Measurements from ENCODE around the gene HS3ST3A1. TPM values are rescaled to one million over a fixed set of nuclear protein-coding genes. Genes with fewer than 3 reads are reported as not detected.
"Not testable (repeated sequence)": the region's sequence is repeated elsewhere in the genome, so short reads cannot be mapped to it uniquely, and the experiment has no call there.

HS3ST3A1 gene
- total RNA-seq, 1 donor from 2014 or later: 7.5 TPM

GRCh38 chr17:13560935-13561334 lies 40.8 kb downstream of the HS3ST3A1 start:
- peaks cover 17% of the 10 kb centered on the region for H3K4me1 Mint-ChIP-seq (ENCODE audit: unreplicated experiment)
- H3K9me3 Mint-ChIP-seq (ENCODE audit: unreplicated experiment): no peaks in the 10 kb centered on the region
- no peak for TF ChIP-seq CTCF (IDR thresholded peaks at IDR 0.05)
- peaks cover 3% of the 10 kb centered on the region for H3K36me3 Mint-ChIP-seq (ENCODE audit: unreplicated experiment)
- no peaks in the 10 kb centered on the region for H3K27me3 Mint-ChIP-seq (ENCODE audit: unreplicated experiment)
- no peak overlapping the region for H3K4me3 Mint-ChIP-seq (ENCODE audit: unreplicated experiment)
- H3K27ac Mint-ChIP-seq (ENCODE audit: unreplicated experiment): no peak overlapping the region
- no peak for DNase-seq (ENCODE audit: extremely low spot score, unreplicated experiment)

GRCh38 chr17:13558588-13558987 lies 43.1 kb downstream of the HS3ST3A1 start:
- H3K27me3 Mint-ChIP-seq (ENCODE audit: unreplicated experiment): no peaks in the 10 kb centered on the region
- H3K36me3 Mint-ChIP-seq (ENCODE audit: unreplicated experiment): no peaks in the 10 kb centered on the region
- peaks cover 17% of the 10 kb centered on the region for H3K4me1 Mint-ChIP-seq (ENCODE audit: unreplicated experiment)
- H3K9me3 Mint-ChIP-seq (ENCODE audit: unreplicated experiment): no peaks in the 10 kb centered on the region
- no peak for DNase-seq (ENCODE audit: extremely low spot score, unreplicated experiment)
- H3K27ac Mint-ChIP-seq (ENCODE audit: unreplicated experiment): no peak overlapping the region
- H3K4me3 Mint-ChIP-seq (ENCODE audit: unreplicated experiment): no peak overlapping the region
- no peak for TF ChIP-seq CTCF (IDR thresholded peaks at IDR 0.05)

- Mint-ChIP-seq H3K36me3 (ENCODE audit: unreplicated experiment) (no peaks in the 10 kb centered on the region), H3K27me3 (ENCODE audit: unreplicated experiment) (no peaks in the 10 kb centered on the region), H3K4me3 (ENCODE audit: unreplicated experiment) (no peak overlapping the region), H3K9me3 (ENCODE audit: unreplicated experiment) (peaks cover 3% of the 10 kb centered on the region), H3K4me1 (ENCODE audit: unreplicated experiment) (peaks cover 12% of the 10 kb centered on the region), H3K27ac (ENCODE audit: unreplicated experiment) (no peak overlapping the region)
- no peak for DNase-seq (ENCODE audit: extremely low spot score, unreplicated experiment)
- no peak for TF ChIP-seq CTCF (IDR thresholded peaks at IDR 0.05)
Measured at GRCh38 chr17:13557077-13557476, 44.7 kb downstream of the HS3ST3A1 start.

GRCh38 chr17:13554231-13554630 lies 47.5 kb downstream of the HS3ST3A1 start:
- Mint-ChIP-seq H3K4me3 (ENCODE audit: unreplicated experiment) (no peak overlapping the region), H3K27ac (ENCODE audit: unreplicated experiment) (no peak overlapping the region), H3K36me3 (ENCODE audit: unreplicated experiment) (peaks cover 5% of the 10 kb centered on the region), H3K4me1 (ENCODE audit: unreplicated experiment) (peaks cover 4% of the 10 kb centered on the region), H3K9me3 (ENCODE audit: unreplicated experiment) (peaks cover 13% of the 10 kb centered on the region), H3K27me3 (ENCODE audit: unreplicated experiment) (no peaks in the 10 kb centered on the region)
- no peak for TF ChIP-seq CTCF (IDR thresholded peaks at IDR 0.05)
- DNase-seq (ENCODE audit: extremely low spot score, unreplicated experiment): no peak

- H3K9me3 Mint-ChIP-seq (ENCODE audit: unreplicated experiment): peaks cover 13% of the 10 kb centered on the region
- peaks cover 9% of the 10 kb centered on the region for H3K36me3 Mint-ChIP-seq (ENCODE audit: unreplicated experiment)
- no peak for DNase-seq (ENCODE audit: extremely low spot score, unreplicated experiment)
- no peak for TF ChIP-seq CTCF (IDR thresholded peaks at IDR 0.05)
- H3K27ac Mint-ChIP-seq (ENCODE audit: unreplicated experiment): no peak overlapping the region
- H3K4me3 Mint-ChIP-seq (ENCODE audit: unreplicated experiment): no peak overlapping the region
- no peaks in the 10 kb centered on the region for H3K4me1 Mint-ChIP-seq (ENCODE audit: unreplicated experiment)
- no peaks in the 10 kb centered on the region for H3K27me3 Mint-ChIP-seq (ENCODE audit: unreplicated experiment)
Measured at GRCh38 chr17:13550291-13550690, 51.4 kb downstream of the HS3ST3A1 start.

GRCh38 chr17:13548576-13548975 lies 53.2 kb downstream of the HS3ST3A1 start:
- H3K27ac Mint-ChIP-seq (ENCODE audit: unreplicated experiment); H3K27me3 Mint-ChIP-seq (ENCODE audit: unreplicated experiment); DNase-seq (ENCODE audit: extremely low spot score, unreplicated experiment); H3K36me3 Mint-ChIP-seq (ENCODE audit: unreplicated experiment); H3K4me3 Mint-ChIP-seq (ENCODE audit: unreplicated experiment): not testable (repeated sequence)
- Mint-ChIP-seq H3K4me1 (ENCODE audit: unreplicated experiment) (peaks cover 15% of the 10 kb centered on the region), H3K9me3 (ENCODE audit: unreplicated experiment) (peaks cover 13% of the 10 kb centered on the region)

Measured in osteocyte (in vitro differentiated cells).